H1 (cell line): ENCODE results near the gene RMND5B.

Source experiments
- BRCA1 ChIP-seq: IDR thresholded peaks from 2 replicates; pipeline ENCODE4 v1.6.1; 2012; ENCODE audit warnings: low read depth, low read length, improper control_type of control experiment
- CREB1 ChIP-seq: IDR thresholded peaks from 2 replicates; pipeline ENCODE4 v1.6.1; 2012; ENCODE audit warnings: inconsistent platforms
- CTCF ChIP-seq, 3 experiments: IDR thresholded peaks; 1 replicate in 2 of 3; 2 replicates in 1 of 3; pipeline versions ENCODE4 v1.5.1 to v1.6.1; 2011; ENCODE audit warnings: low read length in 3 of 3, mild to moderate bottlenecking in 3 of 3, inconsistent platforms in 2 of 3, low read depth in 1 of 3, moderate library complexity in 1 of 3; ENCODE audit not compliant: insufficient read depth in 1 of 3; ENCODE audit errors: control extremely low read depth in 1 of 3
- EP300 ChIP-seq, 2 experiments: IDR thresholded peaks; 1 replicate in 1 of 2; 2 replicates in 1 of 2; pipeline ENCODE4 v1.6.1; 2011 to 2012; ENCODE audit warnings: low read depth in 2 of 2, low read length in 2 of 2, mild to moderate bottlenecking in 2 of 2, borderline replicate concordance in 1 of 2, inconsistent platforms in 1 of 2, moderate library complexity in 1 of 2
- SIN3A ChIP-seq, 2 experiments: IDR thresholded peaks in 1 of 2; conservative IDR thresholded peaks in 1 of 2; 2 replicates each; pipeline ENCODE4 v1.6.1; 2011 to 2012; ENCODE audit warnings: low read length in 2 of 2, improper control_type of control experiment in 1 of 2, low read depth in 1 of 2, mild to moderate bottlenecking in 1 of 2
- TAF1 ChIP-seq: IDR thresholded peaks from 2 replicates; pipeline ENCODE4 v1.6.1; 2011; ENCODE audit warnings: mild to moderate bottlenecking, low read depth, low read length
- ZNF274 ChIP-seq: IDR thresholded peaks from 2 replicates; pipeline ENCODE4 v1.7.0; 2012; ENCODE audit warnings: low read length, borderline replicate concordance; ENCODE audit errors: extremely low read depth
- TF ChIP-seq, protein P1 (sequence below): IDR thresholded peaks from 2 replicates; pipeline ENCODE4 v1.6.1; 2011; ENCODE audit warnings: low read depth, mild to moderate bottlenecking, low read length; ENCODE audit not compliant: insufficient read depth

GRCh38 chr5:178176791-178177190 lies 46.0 kb downstream of the RMND5B start:
- no peak for TF ChIP-seq CREB1
- TF ChIP-seq CTCF (IDR thresholded peaks at IDR 0.05; ENCODE audit: control extremely low read depth in 1 of 3, insufficient read depth in 1 of 3, low read depth in 1 of 3, low read length in 3 of 3): no peak
- no peak for TF ChIP-seq EP300 (IDR thresholded peaks at IDR 0.05; ENCODE audit: borderline replicate concordance in 1 of 2, low read depth in 2 of 2, low read length in 2 of 2)
- TF ChIP-seq SIN3A (conservative IDR thresholded peaks at IDR 0.05 in 1 of 2, IDR thresholded peaks at IDR 0.05 in 1 of 2; ENCODE audit: low read depth in 1 of 2, low read length in 2 of 2): no peak
- no peak for TF ChIP-seq TAF1
- no peak for TF ChIP-seq BRCA1
- TF ChIP-seq ZNF274: no peak
- TF ChIP-seq, protein P1, sequence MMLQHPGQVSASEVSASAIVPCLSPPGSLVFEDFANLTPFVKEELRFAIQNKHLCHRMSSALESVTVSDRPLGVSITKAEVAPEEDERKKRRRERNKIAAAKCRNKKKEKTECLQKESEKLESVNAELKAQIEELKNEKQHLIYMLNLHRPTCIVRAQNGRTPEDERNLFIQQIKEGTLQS: no peak
